NCI-H128 (cell line): ENCODE data around the gene GKN1.
"Not testable (repeated sequence)": the region's sequence is repeated elsewhere in the genome, so short reads cannot be mapped to it uniquely, and the experiment has no call there.

Experiments
- DNase-seq: peaks from one replicate; lab custom pipeline; 2025; ENCODE audit not compliant: unreplicated experiment; lab: John Stamatoyannopoulos, UW

Gene GKN1

GRCh38 chr2:68974251-68974650 lies at the start of gene GKN1:
GKN1 (plus strand) TSS chr2:68974636; CDS start chr2:68974678, 42 bp downstream.
- no peak for DNase-seq

- peak; percentile 17 for DNase-seq
These were observed 49.0 kb upstream of the GKN1 start for GRCh38 chr2:68925295-68925896.

- DNase-seq: no peak
These were observed 47.6 kb upstream of the GKN1 start for GRCh38 chr2:68926796-68927195.

GRCh38 chr2:68931149-68931711 lies 43.2 kb upstream of the GKN1 start:
- no peak for DNase-seq

GRCh38 chr2:68931799-68932198 lies 42.6 kb upstream of the GKN1 start:
- DNase-seq: no peak

- DNase-seq: no peak
These were observed 42.0 kb upstream of the GKN1 start for GRCh38 chr2:68932402-68932801.

GRCh38 chr2:68934021-68934420 lies 40.4 kb upstream of the GKN1 start:
- DNase-seq: no peak

- no peak for DNase-seq
These were observed 39.0 kb upstream of the GKN1 start for GRCh38 chr2:68935471-68935870.

- DNase-seq: no peak
These were observed 38.0 kb upstream of the GKN1 start for GRCh38 chr2:68936427-68936826.

GRCh38 chr2:68936889-68937288 lies 37.5 kb upstream of the GKN1 start:
- DNase-seq: no peak

- no peak for DNase-seq
These were observed 36.9 kb upstream of the GKN1 start for GRCh38 chr2:68937346-68938055.

- DNase-seq: no peak
These were observed 35.5 kb upstream of the GKN1 start for GRCh38 chr2:68938938-68939337.

GRCh38 chr2:68939962-68940361 lies 34.5 kb upstream of the GKN1 start:
- no peak for DNase-seq

GRCh38 chr2:68940369-68940768 lies 34.1 kb upstream of the GKN1 start:
- DNase-seq: no peak

GRCh38 chr2:68942827-68943226 lies 31.6 kb upstream of the GKN1 start:
- DNase-seq: no peak

- peak; percentile 49 for DNase-seq
These were observed 30.6 kb upstream of the GKN1 start for GRCh38 chr2:68943581-68944568.

GRCh38 chr2:68946117-68946516 lies 28.3 kb upstream of the GKN1 start:
- DNase-seq: no peak

- no peak for DNase-seq
These were observed 25.7 kb upstream of the GKN1 start for GRCh38 chr2:68948710-68949109.

GRCh38 chr2:68951899-68952298 lies 22.5 kb upstream of the GKN1 start:
- DNase-seq: no peak

GRCh38 chr2:68952887-68953521 lies 21.4 kb upstream of the GKN1 start, which contains the start of gene GKN2:
GKN2 (minus strand) TSS chr2:68952893; CDS start chr2:68952861, 32 bp downstream.
- DNase-seq: no peak

- DNase-seq: not testable (repeated sequence)
These were observed 19.0 kb upstream of the GKN1 start for GRCh38 chr2:68955432-68955831.
